Endothelial cell of umbilical vein (primary cell): ENCODE measurements around the gene CDK7. TPM values are rescaled to one million over a fixed set of nuclear protein-coding genes. Genes with fewer than 3 reads are reported as not detected.

Source experiments
- BruUV-seq: library from RNA; stranded (reverse); fragments of 400-500 nt; replicated peaks from 2 replicates; lab custom pipeline; 2021; lab: Mats Ljungman, UMichigan
- CTCF ChIA-PET: fragments of 300-600, 350-600 bp; sonication (Branson Sonifier 250); formaldehyde crosslinking; loops from one replicate; lab custom pipeline; 2021; ENCODE audit warnings: antibody characterized with exemption, inconsistent platforms; lab: Charles Lee
- POLR2A ChIA-PET: fragments of 300-600, 350-600 bp; sonication (Branson Sonifier 250); formaldehyde crosslinking; loops from one replicate; lab custom pipeline; 2021; ENCODE audit warnings: antibody characterized with exemption, inconsistent platforms; lab: Charles Lee
- DNase-seq: peaks from one replicate; pipeline ENCODE4 v3.0.0-alpha.2; 2011; ENCODE audit warnings: low read depth, low spot score
- FAIRE-seq: peaks from 2 replicates; lab custom pipeline; 2011; peaks lifted over from hg19 to GRCh38; lab: Jason Lieb, UNC
- H2AFZ ChIP-seq: 2 replicates; pipeline ENCODE4 v1.6.0; 2012; ENCODE audit warnings: low read depth, low read length, control low read depth, inconsistent platforms
- H3K27ac ChIP-seq: 2 replicates; pipeline ENCODE4 v1.5.1; 2011; ENCODE audit warnings: low read depth, mild to moderate bottlenecking, control low read depth, low read length, moderate library complexity; ENCODE audit not compliant: insufficient read depth
- H3K27me3 ChIP-seq, 2 experiments: 2 replicates each; pipeline versions ENCODE4 v1.6.0 to v1.6.1; 2011; ENCODE audit warnings: low read length in 2 of 2, mixed read lengths in 1 of 2; ENCODE audit not compliant: control insufficient read depth in 2 of 2, insufficient read depth in 2 of 2
- H3K36me3 ChIP-seq, 2 experiments: 2 replicates in 1 of 2; 3 replicates in 1 of 2; pipeline ENCODE4 v1.5.1; 2011; ENCODE audit warnings: low read length in 2 of 2, mild to moderate bottlenecking in 1 of 2, moderate library complexity in 1 of 2; ENCODE audit not compliant: control insufficient read depth in 2 of 2, insufficient read depth in 2 of 2; ENCODE audit errors: extremely low read depth in 1 of 2
- H3K4me1 ChIP-seq: 3 replicates; pipeline ENCODE4 v1.5.1; 2011; ENCODE audit warnings: mild to moderate bottlenecking, low read length; ENCODE audit not compliant: control insufficient read depth, insufficient read depth; ENCODE audit errors: extremely low read depth
- H3K4me2 ChIP-seq: 2 replicates; pipeline ENCODE4 v1.6.1; 2011; ENCODE audit warnings: low read length, control low read depth, mixed read lengths; ENCODE audit not compliant: insufficient read depth
- H3K4me3 ChIP-seq, 3 experiments: fragments of 200-600 bp in 1 of 3; sonication (generic), shearing (Covaris generic) in 1 of 3; replicated peaks in 1 of 3; 2 replicates each; pipeline ENCODE4 v1.5.1; 2011 to 2016; ENCODE audit warnings: control low read depth in 3 of 3, low read length in 3 of 3, mild to moderate bottlenecking in 2 of 3, inconsistent platforms in 1 of 3, low read depth in 1 of 3, moderate library complexity in 1 of 3; ENCODE audit not compliant: insufficient read depth in 1 of 3
- H3K79me2 ChIP-seq: 2 replicates; pipeline ENCODE4 v1.6.0; 2012; ENCODE audit warnings: low read length, inconsistent platforms; ENCODE audit not compliant: control insufficient read depth, insufficient read depth
- H3K9ac ChIP-seq: replicated peaks from 2 replicates; pipeline ENCODE3; 2011; ENCODE audit warnings: low read length, control low read depth; ENCODE audit not compliant: insufficient read depth; ENCODE audit errors: extremely low read depth
- H3K9me1 ChIP-seq: replicated peaks from 3 replicates; pipeline ENCODE4 v1.6.0; 2011; ENCODE audit warnings: mild to moderate bottlenecking, low read length; ENCODE audit not compliant: control insufficient read depth, insufficient read depth; ENCODE audit errors: extremely low read depth
- H3K9me3 ChIP-seq: replicated peaks from 2 replicates; pipeline ENCODE4 v1.5.1; 2012; ENCODE audit warnings: low read length, inconsistent platforms; ENCODE audit not compliant: control insufficient read depth, insufficient read depth
- H4K20me1 ChIP-seq: replicated peaks from 2 replicates; pipeline ENCODE3; 2011; ENCODE audit warnings: mild to moderate bottlenecking, low read length; ENCODE audit not compliant: control insufficient read depth, insufficient read depth; ENCODE audit errors: extremely low read depth
- CTCF ChIP-seq, 2 donors: IDR thresholded peaks; 1 replicate in 1 of 2; 2 replicates in 1 of 2; pipeline ENCODE4 v1.5.1; 2011; ENCODE audit warnings: low read length in 2 of 2, mild to moderate bottlenecking in 2 of 2, moderate library complexity in 2 of 2, control low read depth in 1 of 2, inconsistent platforms in 1 of 2, low read depth in 1 of 2; ENCODE audit not compliant: insufficient read depth in 1 of 2; ENCODE audit errors: extremely low read depth in 1 of 2
- EZH2 ChIP-seq: IDR thresholded peaks from 2 replicates; pipeline ENCODE4 v1.6.1; 2012; ENCODE audit warnings: borderline replicate concordance, low read depth, mild to moderate bottlenecking, moderate library complexity, low read length, inconsistent platforms; ENCODE audit not compliant: severe bottlenecking
- FOS ChIP-seq: IDR thresholded peaks from 2 replicates; pipeline ENCODE4 v1.6.1; 2011; ENCODE audit warnings: mild to moderate bottlenecking, low read length, moderate library complexity, borderline replicate concordance; ENCODE audit not compliant: insufficient read depth
- GATA2 ChIP-seq: IDR thresholded peaks from 2 replicates; pipeline ENCODE4 v1.7.0; 2011; ENCODE audit warnings: low read depth, mild to moderate bottlenecking, moderate library complexity, mixed read lengths, low read length; ENCODE audit not compliant: insufficient read length, insufficient read depth
- JUN ChIP-seq: IDR thresholded peaks from 2 replicates; pipeline ENCODE4 v1.6.1; 2011; ENCODE audit warnings: borderline replicate concordance, low read depth; ENCODE audit not compliant: insufficient read length, insufficient read depth
- MAX ChIP-seq: IDR thresholded peaks from 2 replicates; pipeline ENCODE4 v1.6.1; 2011; ENCODE audit not compliant: insufficient read depth, insufficient read length
- MYC ChIP-seq: IDR thresholded peaks from one replicate; pipeline ENCODE4 v1.6.1; 2011; ENCODE audit warnings: mild to moderate bottlenecking, low read depth, low read length
- POLR2A ChIP-seq: IDR thresholded peaks from 2 replicates; pipeline ENCODE4 v1.6.1; 2012; ENCODE audit warnings: low read depth, mild to moderate bottlenecking, control low read depth, low read length
- POLR2AphosphoS5 ChIP-seq: IDR thresholded peaks from 2 replicates; pipeline ENCODE4 v1.6.1; 2012; ENCODE audit warnings: low read depth, mild to moderate bottlenecking, control low read depth, low read length, moderate library complexity; ENCODE audit not compliant: insufficient read depth
- dilution Hi-C: fragments of 300-500 bp; cut with MboI; formaldehyde crosslinking; loops from one replicate; pipeline ENCODE4 v1.15.0; 2019; ENCODE audit warnings: low sequenced_read_pairs; ENCODE audit not compliant: extremely low pct_ligation_motif_present
- intact Hi-C: fragments of 100-400 bp; cut with micrococcal nuclease; formaldehyde crosslinking; loops from one replicate; pipeline ENCODE4 v1.10.0; 2022
- polyA plus RNA-seq, 4 experiments: library from polyadenylated mRNA; depleted of rRNA in 3 of 4; stranded (reverse) in 3 of 4; unstranded in 1 of 4; fragments of >200 nt; gene quantifications; 2 replicates each; pipeline versions ENCODE4 v1.2.1 to v1.2.3, GENCODE V29; 2011 to 2012; ENCODE audit warnings: missing spikeins in 1 of 4
- total RNA-seq: library from RNA; stranded (reverse); gene quantifications from 2 replicates; pipeline ENCODE4 v1.2.3, GENCODE V29; 2021

Gene CDK7
- total and polyA plus RNA-seq, 2 donors (not counting 3 experiments of a cell fraction or from before 2014, with no cell fraction given): 24.6 to 38.1 TPM

DNA sequence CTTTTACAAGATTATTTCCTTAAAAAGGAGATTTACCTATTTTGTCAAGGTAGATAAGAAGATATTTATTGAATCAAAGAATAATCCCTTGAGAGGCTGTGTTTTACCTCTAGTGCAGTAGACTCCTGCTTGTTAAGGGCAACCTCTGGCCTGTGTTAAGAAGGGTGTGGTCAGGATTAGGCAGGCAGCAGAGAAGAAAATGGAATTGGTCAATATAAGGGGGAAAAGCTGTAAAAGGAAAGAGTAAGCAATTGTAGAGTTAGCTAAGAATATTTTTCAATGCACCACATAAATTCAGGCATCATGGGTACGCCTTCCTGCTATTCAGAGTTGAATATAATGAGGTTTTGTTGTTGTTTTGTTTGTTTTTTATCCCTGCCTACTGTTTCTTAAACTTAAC, 91.7 kb downstream of the CDK7 start:
- Histone ChIP-seq H3K79me2 (no peaks in the 10 kb centered on the region), H2AFZ (no peak overlapping the region), H3K9me3 (no peaks in the 10 kb centered on the region), H3K36me3 (no peaks in the 10 kb centered on the region), H3K4me2 (no peak overlapping the region), H3K4me1 (no peaks in the 10 kb centered on the region), H3K27ac (no peak overlapping the region), H3K9ac (no peak overlapping the region), H3K4me3 (no peak overlapping the region), H3K27me3 (no peaks in the 10 kb centered on the region), H3K9me1 (no peaks in the 10 kb centered on the region), H4K20me1 (no peaks in the 10 kb centered on the region)
- CTCF ChIA-PET: interaction anchor here (1.1 kb wide), 1 partner anchor 8 kb away, joined by 3 read pairs; no protein-coding TSS in a partner anchor
- BruUV-seq: no TSS peak
- dilution Hi-C loops (no loop called here), intact Hi-C loops (loop anchor here (10.0 kb wide), 1 partner anchor 52 kb away; no protein-coding TSS in a partner anchor)
- TF ChIP-seq CTCF (IDR thresholded peaks at IDR 0.05; ENCODE audit: extremely low read depth in 1 of 2, insufficient read depth in 1 of 2, low read depth in 1 of 2, low read length in 2 of 2) (no peak), EZH2 (no peak), POLR2A (no peak), MAX (no peak), JUN (no peak), GATA2 (no peak), FOS (no peak), MYC (no peak), POLR2AphosphoS5 (no peak)
- DNase-seq: no peak
- no peak for FAIRE-seq
- POLR2A ChIA-PET: no interaction called here

Other genes starting within 250 kb of the CDK7 start
- gene SLC30A5, start 140.9 kb upstream of the CDK7 start, total RNA-seq: 37.0 and 47.2 TPM in 2 replicates
- gene SLC30A5, start 140.9 kb upstream of the CDK7 start, polyA plus RNA-seq: 33.0 and 46.4 TPM in 2 replicates
- 187 and 211 TPM in 2 replicates for gene CCNB1, start 67.7 kb upstream of the CDK7 start, total RNA-seq
- 47.3 and 72.2 TPM in 2 replicates for gene CCNB1, start 67.7 kb upstream of the CDK7 start, polyA plus RNA-seq
- 16.4 and 17.1 TPM in 2 replicates for gene CENPH, start 45.3 kb upstream of the CDK7 start, total RNA-seq
- 5.3 and 6.5 TPM in 2 replicates for gene CENPH, start 45.3 kb upstream of the CDK7 start, polyA plus RNA-seq
- 5.3 and 6.2 TPM in 2 replicates for gene CCDC125, start 97.9 kb downstream of the CDK7 start, total RNA-seq
- 1.1 and 1.5 TPM in 2 replicates for gene CCDC125, start 97.9 kb downstream of the CDK7 start, polyA plus RNA-seq
- 30.1 and 37.0 TPM in 2 replicates for gene AK6, start 134.6 kb downstream of the CDK7 start, total RNA-seq
- gene AK6, start 134.6 kb downstream of the CDK7 start, polyA plus RNA-seq: 6.6 and 13.2 TPM in 2 replicates
- gene TAF9, start 134.6 kb downstream of the CDK7 start, total RNA-seq: 67.6 and 67.8 TPM in 2 replicates
- gene TAF9, start 134.6 kb downstream of the CDK7 start, polyA plus RNA-seq: 84.8 and 94.2 TPM in 2 replicates
- gene RAD17, start 134.9 kb downstream of the CDK7 start, total RNA-seq: 18.4 and 21.9 TPM in 2 replicates
- gene RAD17, start 134.9 kb downstream of the CDK7 start, polyA plus RNA-seq: 9.5 and 10.1 TPM in 2 replicates
- gene MARVELD2, start 180.2 kb downstream of the CDK7 start, total RNA-seq: 6.7 and 7.1 TPM in 2 replicates
- 5.3 and 5.7 TPM in 2 replicates for gene MARVELD2, start 180.2 kb downstream of the CDK7 start, polyA plus RNA-seq